Smooth muscle cell (in vitro differentiated cells): Measurements from ENCODE around the gene FGF12. TPM values are rescaled to one million over a fixed set of nuclear protein-coding genes. Genes with fewer than 3 reads are reported as not detected.

Experiments
- DNase-seq: peaks from one replicate; lab custom pipeline; 2025; ENCODE audit not compliant: unreplicated experiment; lab: John Stamatoyannopoulos, UW
- H2AFZ ChIP-seq: fragments of 200-600 bp; sonication (generic); 2 replicates; pipeline ENCODE4 v1.6.0; 2016; ENCODE audit warnings: antibody characterized with exemption, low read depth, mild to moderate bottlenecking
- H3F3A ChIP-seq: fragments of 200-600 bp; sonication (generic); 2 replicates; pipeline ENCODE4 v1.6.0; 2017; ENCODE audit warnings: antibody characterized with exemption, low read depth
- H3K27ac ChIP-seq: fragments of 200-600 bp; sonication (generic); 2 replicates; pipeline ENCODE4 v1.5.1; 2016; ENCODE audit warnings: low read depth, mild to moderate bottlenecking
- H3K27me3 ChIP-seq: fragments of 200-600 bp; sonication (generic); 2 replicates; pipeline ENCODE4 v1.6.1; 2016; ENCODE audit warnings: low read depth, mild to moderate bottlenecking
- H3K36me3 ChIP-seq: fragments of 200-600 bp; sonication (generic); 2 replicates; pipeline ENCODE4 v1.5.1; 2016; ENCODE audit warnings: low read depth
- H3K4me1 ChIP-seq: fragments of 200-600 bp; sonication (generic); 2 replicates; pipeline ENCODE4 v1.5.1; 2016; ENCODE audit warnings: low read depth
- H3K4me2 ChIP-seq: fragments of 200-600 bp; sonication (generic); 2 replicates; pipeline ENCODE4 v1.6.0; 2016; ENCODE audit warnings: mild to moderate bottlenecking
- H3K4me3 ChIP-seq: fragments of 200-600 bp; sonication (generic); 2 replicates; pipeline ENCODE4 v1.5.1; 2016; ENCODE audit warnings: mild to moderate bottlenecking
- H3K79me2 ChIP-seq: fragments of 200-600 bp; sonication (generic); 2 replicates; pipeline ENCODE4 v1.6.0; 2016; ENCODE audit warnings: low read depth, mild to moderate bottlenecking
- H3K9ac ChIP-seq: fragments of 200-600 bp; sonication (generic); 2 replicates; pipeline ENCODE4 v1.6.0; 2016; ENCODE audit warnings: low read depth
- H3K9me3 ChIP-seq: fragments of 200-600 bp; sonication (generic); replicated peaks from 2 replicates; pipeline ENCODE4 v1.5.1; 2016; ENCODE audit warnings: low read depth
- H4K20me1 ChIP-seq: fragments of 200-600 bp; sonication (generic); 2 replicates; pipeline ENCODE4 v1.6.0; 2016; ENCODE audit warnings: low read depth
- WGBS: methylation state at CpG from one replicate; pipeline ENCODE4 v1.1.7; 2016; ENCODE audit warnings: low lambda C conversion rate; 5-methylcytosine and 5-hydroxymethylcytosine counted together
- polyA plus RNA-seq: library from polyadenylated mRNA; unstranded; fragments of >200 nt; fragmentation: Nextera tagmentation; extraction: Ambion mirVana; gene quantifications from 2 replicates; pipeline ENCODE4 v1.2.1, GENCODE V29; 2016
- total RNA-seq: library from RNA; depleted of rRNA; stranded (reverse); fragments of >200 nt; gene quantifications from 2 replicates; pipeline ENCODE4 v1.2.3, GENCODE V29; 2014
- TF ChIP-seq, protein P1 (sequence below): fragments of 200-600 bp; sonication (generic); IDR thresholded peaks from 2 replicates; pipeline ENCODE4 v1.5.1; 2017; ENCODE audit warnings: borderline replicate concordance, mild to moderate bottlenecking, antibody characterized with exemption; ENCODE audit not compliant: insufficient read depth, poor library complexity, severe bottlenecking

FGF12 gene
- total and polyA plus RNA-seq, 2 experiments from 2014 or later, result 0.47 to 1.0 TPM

DNA sequence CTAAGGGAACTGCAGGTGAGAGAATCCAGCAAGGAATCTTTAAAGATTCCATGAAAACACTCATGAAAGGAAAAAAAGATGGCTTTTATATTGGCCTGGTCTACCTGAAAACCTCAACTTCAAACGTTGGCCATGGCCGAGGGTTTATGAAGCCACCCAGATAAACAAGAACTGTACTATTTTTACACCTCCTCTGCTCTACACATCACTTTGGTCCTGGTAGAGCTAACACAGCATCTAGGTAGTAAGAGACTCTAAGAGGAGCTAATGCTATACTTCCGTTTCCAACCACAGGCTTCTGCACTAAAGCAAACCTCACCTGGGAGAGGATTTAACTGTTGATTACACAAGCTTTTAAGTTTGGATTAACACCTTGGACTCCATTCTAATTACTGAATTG is 466.2 kb downstream of the FGF12 start:
- Histone ChIP-seq H3K79me2 (no peaks in the 10 kb centered on the region), H4K20me1 (no peaks in the 10 kb centered on the region), H3K36me3 (no peaks in the 10 kb centered on the region), H2AFZ (no peak overlapping the region), H3K4me3 (no peak overlapping the region), H3K4me2 (no peak overlapping the region), H3F3A (no peaks in the 10 kb centered on the region), H3K9me3 (no peaks in the 10 kb centered on the region), H3K27me3 (no peaks in the 10 kb centered on the region), H3K27ac (no peak overlapping the region), H3K4me1 (no peaks in the 10 kb centered on the region), H3K9ac (no peak overlapping the region)
- WGBS, result 90% methylated on average over 3 of the region's 3 CpGs
- DNase-seq, result no peak
- TF ChIP-seq, protein P1, sequence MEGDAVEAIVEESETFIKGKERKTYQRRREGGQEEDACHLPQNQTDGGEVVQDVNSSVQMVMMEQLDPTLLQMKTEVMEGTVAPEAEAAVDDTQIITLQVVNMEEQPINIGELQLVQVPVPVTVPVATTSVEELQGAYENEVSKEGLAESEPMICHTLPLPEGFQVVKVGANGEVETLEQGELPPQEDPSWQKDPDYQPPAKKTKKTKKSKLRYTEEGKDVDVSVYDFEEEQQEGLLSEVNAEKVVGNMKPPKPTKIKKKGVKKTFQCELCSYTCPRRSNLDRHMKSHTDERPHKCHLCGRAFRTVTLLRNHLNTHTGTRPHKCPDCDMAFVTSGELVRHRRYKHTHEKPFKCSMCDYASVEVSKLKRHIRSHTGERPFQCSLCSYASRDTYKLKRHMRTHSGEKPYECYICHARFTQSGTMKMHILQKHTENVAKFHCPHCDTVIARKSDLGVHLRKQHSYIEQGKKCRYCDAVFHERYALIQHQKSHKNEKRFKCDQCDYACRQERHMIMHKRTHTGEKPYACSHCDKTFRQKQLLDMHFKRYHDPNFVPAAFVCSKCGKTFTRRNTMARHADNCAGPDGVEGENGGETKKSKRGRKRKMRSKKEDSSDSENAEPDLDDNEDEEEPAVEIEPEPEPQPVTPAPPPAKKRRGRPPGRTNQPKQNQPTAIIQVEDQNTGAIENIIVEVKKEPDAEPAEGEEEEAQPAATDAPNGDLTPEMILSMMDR, result no peak

DNA sequence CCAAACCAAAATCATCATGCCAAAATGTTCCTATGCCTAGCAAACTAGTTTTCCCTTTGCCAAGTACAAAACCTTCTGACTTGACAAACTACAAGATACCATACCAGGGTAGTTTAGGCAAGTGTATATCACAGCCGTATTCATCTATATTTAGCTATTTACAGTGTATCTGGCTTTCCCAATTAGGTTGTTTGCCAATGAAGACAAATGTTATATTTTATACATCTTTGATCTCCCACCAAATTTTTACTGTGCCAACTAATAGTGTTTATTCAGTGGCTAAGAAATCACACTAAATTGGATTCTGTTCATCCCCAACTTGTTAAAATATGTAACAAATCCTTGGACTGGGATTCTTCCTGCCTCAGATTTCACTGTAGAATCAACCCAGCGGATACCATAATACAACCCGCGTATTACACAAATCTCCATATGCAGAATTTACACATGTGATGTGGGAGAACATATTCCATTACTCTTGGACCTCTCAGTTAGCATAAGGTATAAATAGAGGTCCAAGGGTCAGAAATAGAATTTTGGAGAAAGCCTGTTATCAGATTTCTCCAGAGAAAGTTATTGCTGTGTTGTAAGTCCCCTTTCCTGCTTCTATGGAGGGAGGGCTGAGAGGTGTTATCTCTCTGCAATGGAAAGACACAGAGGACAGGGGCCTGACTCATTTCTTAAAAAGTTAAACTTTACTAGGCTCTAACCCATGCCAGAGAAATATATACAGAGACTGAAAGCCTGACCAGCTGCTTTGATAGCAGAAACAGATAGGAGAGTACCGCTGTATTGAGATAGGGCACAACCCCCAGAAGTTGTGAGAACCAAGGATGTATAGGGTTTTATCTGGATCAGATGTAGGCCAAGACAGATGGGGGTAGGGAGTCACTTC is 467.0 kb downstream of the FGF12 start:
- 73% methylated on average over 5 of the region's 5 CpGs for WGBS
- no peak for DNase-seq
- Histone ChIP-seq H3K9me3 (no peaks in the 10 kb centered on the region), H3K27me3 (no peaks in the 10 kb centered on the region), H4K20me1 (no peaks in the 10 kb centered on the region), H3K4me3 (no peak overlapping the region), H3K4me1 (no peaks in the 10 kb centered on the region), H3K4me2 (no peak overlapping the region), H3K79me2 (no peaks in the 10 kb centered on the region), H3K9ac (no peak overlapping the region), H3K27ac (no peak overlapping the region), H2AFZ (no peak overlapping the region), H3K36me3 (no peaks in the 10 kb centered on the region), H3F3A (no peaks in the 10 kb centered on the region)
- TF ChIP-seq, protein P1, result no peak

DNA sequence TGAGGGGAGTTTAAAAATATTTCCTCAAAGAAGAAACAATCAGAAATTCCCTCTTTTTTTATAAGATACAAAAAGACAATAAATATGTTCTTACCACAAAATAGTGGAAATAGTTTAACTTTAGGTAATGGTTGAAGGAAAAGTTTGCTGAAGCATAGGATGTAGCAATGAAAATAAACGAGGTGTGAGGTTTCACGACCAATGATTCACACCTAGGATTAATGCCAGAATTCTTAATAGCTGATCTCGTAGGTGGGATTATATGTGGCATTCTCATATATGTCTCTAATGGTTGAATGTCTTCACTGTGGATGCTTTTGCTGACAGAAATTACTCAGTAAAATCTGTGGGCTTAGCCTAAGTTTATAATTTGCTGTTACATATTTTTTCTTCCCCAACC is 467.7 kb downstream of the FGF12 start:
- Histone ChIP-seq H3K4me3 (no peak overlapping the region), H3K9ac (no peak overlapping the region), H3K4me1 (no peaks in the 10 kb centered on the region), H3K9me3 (no peaks in the 10 kb centered on the region), H3K79me2 (no peaks in the 10 kb centered on the region), H4K20me1 (no peaks in the 10 kb centered on the region), H3K4me2 (no peak overlapping the region), H3F3A (no peaks in the 10 kb centered on the region), H3K27ac (no peak overlapping the region), H2AFZ (no peak overlapping the region), H3K27me3 (no peaks in the 10 kb centered on the region), H3K36me3 (no peaks in the 10 kb centered on the region)
- 88% methylated on average over 3 of the region's 3 CpGs for WGBS
- no peak for DNase-seq
- TF ChIP-seq, protein P1, result no peak

DNA sequence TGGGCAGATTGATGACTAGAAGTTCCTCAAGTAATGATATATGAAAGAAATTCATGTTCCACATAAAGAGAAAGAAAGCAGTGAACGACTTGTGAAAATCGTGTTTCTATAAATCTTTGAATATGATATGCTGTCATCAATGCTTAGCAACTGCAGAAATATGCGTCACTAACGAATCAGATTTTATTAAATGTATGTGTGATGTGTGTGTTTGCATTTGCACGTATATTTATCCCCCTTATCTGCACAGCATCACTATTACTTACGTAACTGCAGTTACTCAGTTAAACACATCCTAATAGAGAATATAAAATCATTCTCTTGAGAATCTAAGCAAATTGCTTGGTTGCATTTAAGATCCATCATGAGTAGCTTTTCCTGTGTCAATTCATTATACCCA is 468.6 kb downstream of the FGF12 start:
- Histone ChIP-seq H3K36me3 (no peaks in the 10 kb centered on the region), H4K20me1 (no peaks in the 10 kb centered on the region), H3K4me1 (no peaks in the 10 kb centered on the region), H3K27ac (no peak overlapping the region), H3K27me3 (no peaks in the 10 kb centered on the region), H3K79me2 (no peaks in the 10 kb centered on the region), H3K4me3 (no peak overlapping the region), H2AFZ (no peak overlapping the region), H3K9me3 (no peaks in the 10 kb centered on the region), H3F3A (no peaks in the 10 kb centered on the region), H3K9ac (no peak overlapping the region), H3K4me2 (no peak overlapping the region)
- DNase-seq, result no peak
- TF ChIP-seq, protein P1, result no peak
- 75% methylated on average over 6 of the region's 6 CpGs for WGBS
